Erythroblast (primary cell): ENCODE results near the gene MAPK4.
"Not testable (repeated sequence)": the region's sequence is repeated elsewhere in the genome, so short reads cannot be mapped to it uniquely, and the experiment has no call there.

Source experiments
- DNase-seq, 2 experiments: peaks; one replicate each; lab custom pipeline; 2025; lab: John Stamatoyannopoulos, UW
- GATA1 ChIP-seq: IDR thresholded peaks from 2 replicates; pipeline ENCODE4 v1.6.1; 2011; ENCODE audit warnings: low read depth, mild to moderate bottlenecking, control low read depth, low read length, moderate library complexity
- POLR2A ChIP-seq: IDR thresholded peaks from 2 replicates; pipeline ENCODE4 v1.6.1; 2011; ENCODE audit warnings: mild to moderate bottlenecking, low read length

The MAPK4 gene

DNA sequence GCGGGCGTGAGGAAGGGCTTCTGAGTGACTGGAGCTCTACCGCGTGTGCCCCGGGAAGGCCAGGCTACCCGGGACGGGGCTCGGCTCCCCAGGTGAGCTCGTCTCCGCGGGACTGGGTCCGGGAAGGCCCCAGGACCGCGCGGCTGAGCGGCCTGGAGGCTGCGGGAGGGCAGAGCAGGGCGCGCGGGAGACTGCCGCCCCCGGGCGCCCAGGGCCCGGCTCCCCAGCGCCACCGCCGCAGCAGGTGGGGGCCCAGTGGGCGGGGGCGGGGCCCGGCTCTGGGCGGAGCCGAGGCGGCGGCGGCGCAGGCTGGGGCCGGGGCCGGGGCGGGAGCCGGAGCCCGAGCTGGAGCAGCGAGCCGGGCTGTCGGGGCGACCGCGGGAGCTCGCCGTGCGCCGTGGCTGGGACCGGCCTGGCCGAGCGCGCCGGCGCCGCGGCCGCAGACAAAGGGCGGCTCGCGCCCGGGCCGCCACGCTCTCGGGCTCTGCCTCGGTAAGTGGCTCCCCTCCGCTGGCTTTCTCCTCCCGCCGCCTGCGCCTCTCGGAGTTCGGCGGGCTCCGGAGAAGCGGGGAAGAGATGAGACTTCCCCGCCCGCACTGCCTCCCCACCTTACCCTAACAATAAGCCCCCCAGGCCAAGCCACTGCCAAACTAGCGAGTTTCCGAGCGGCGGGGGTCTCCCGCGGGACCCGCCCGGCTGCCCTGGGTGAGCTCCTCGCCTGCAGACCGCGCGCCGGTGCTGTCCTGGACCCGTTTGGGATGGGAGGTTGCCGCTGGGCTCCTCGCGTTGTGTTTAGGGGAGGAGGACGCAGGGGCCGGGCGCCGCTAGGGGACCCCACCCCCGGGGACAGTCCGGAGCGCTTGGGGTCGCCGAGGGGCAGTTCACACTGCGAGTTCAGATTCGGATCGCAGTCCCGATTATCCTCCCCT, at the start of gene MAPK4:
MAPK4 (plus strand) TSS at position 336 of the 929 bp plus-strand sequence. CDS start 103,872 bp downstream, outside the sequence.
- DNase-seq = peak; percentile 20 to 34
- no peak for TF ChIP-seq POLR2A
- TF ChIP-seq GATA1 = no peak

DNA sequence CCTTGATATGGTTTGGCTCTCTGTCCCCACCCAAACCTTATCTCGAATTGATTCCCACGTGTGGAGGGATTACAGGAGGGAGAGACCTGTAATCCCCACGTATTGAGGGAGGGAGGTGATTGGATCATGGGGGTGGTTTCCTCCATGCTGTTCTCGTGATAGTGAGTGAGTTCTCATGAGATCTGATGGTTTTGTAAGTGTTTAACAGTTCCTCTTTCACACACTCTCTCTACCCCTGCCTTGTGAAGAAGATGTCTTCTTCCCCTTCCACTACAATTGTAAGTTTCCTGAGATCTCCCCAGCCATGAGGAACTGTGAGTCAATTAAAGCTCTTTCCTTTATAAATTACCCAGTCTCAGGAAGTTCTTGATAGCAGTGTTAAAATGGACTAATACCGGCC, 42.6 kb upstream of the MAPK4 start:
- not testable (repeated sequence) for DNase-seq

DNA sequence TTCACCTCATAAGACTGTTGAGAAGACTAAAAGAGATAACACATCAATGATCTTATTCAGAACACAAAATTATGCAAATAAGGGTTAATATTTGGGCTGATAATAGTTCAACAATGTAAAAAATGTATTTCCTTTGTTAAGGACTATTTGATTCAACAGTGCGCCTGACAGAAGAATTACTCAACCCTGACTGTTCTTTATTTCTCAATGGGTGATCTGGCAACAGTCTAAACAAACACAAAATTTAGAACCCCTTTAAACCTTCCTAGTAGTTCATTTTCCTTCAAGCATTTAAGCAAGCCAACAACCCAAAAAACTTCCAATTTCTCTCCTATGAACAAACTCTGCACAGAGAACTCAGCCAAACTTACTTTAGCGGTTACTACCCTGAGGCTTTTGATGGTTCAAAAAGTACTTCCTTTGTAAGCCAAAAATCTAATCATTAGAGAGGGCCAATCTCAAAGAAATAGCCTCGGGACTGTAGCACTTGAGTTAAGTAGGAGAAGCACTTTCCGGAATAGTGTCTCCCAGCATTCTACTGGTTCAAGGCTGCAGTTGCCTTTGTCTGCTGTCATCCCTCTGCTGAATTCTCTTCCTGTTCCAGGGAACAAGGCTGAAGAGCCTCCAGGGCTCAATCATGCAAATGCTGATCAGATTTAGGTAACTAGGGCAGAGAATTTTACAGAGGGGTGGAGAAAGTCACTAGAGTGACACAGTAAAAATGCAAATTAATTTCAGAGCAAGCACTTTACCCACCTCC, 40.9 kb upstream of the MAPK4 start:
- TF ChIP-seq POLR2A (no peak), GATA1 (no peak)
- no peak for DNase-seq

DNA sequence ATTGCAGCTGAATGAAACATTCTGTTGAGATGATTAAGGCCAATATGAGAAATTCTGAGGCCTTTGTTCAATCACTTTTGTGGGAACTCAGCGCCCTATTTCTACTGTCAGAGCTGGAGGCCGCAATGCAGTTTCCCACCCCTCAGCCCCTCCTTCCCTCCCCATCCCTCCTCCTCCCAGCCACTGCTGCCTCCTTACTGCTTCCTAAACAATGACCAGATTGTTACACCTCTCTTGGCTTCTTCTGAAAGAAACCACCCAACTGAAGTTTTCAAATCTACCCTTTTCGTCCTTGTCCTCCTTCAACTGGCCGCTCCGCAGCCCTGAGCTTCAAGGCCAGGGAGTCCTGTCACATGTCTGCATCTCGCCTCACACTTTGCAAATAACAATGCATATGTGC, 36.7 kb upstream of the MAPK4 start:
- no peak for DNase-seq
- TF ChIP-seq POLR2A (no peak), GATA1 (no peak)

DNA sequence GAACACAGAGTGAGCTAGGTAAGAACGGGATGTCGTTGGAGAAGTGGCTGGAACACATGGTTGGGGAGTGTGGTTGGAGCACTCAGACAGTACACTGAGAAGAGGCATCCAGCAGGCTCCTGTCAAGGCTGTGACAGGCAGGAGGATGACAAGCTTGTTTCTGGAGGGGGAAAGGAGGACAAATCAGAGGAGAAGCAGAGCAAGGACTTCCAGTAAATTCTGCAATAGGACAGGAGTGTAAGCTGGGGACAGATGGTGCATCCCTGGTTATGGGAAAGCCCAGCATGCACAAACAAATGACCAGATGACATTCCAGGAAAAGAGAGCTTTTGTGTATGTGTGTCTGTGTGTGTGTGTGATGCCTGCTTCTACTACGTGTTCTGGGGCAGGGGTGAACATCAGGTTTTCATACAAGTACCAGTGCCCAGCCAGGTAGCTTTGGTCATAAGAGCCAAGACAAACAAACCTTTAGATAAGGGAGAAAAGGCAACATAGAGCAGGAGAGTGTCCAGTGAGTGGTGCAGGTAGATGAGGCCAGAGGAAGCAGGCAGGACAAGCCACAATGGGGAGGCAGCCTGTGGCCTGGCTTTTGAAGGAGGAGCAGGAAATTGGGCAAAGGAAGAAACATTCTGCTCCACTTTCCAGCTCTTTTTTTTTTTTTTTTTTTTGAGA, 32.1 kb upstream of the MAPK4 start:
- TF ChIP-seq GATA1 (no peak), POLR2A (no peak)
- DNase-seq = no peak

DNA sequence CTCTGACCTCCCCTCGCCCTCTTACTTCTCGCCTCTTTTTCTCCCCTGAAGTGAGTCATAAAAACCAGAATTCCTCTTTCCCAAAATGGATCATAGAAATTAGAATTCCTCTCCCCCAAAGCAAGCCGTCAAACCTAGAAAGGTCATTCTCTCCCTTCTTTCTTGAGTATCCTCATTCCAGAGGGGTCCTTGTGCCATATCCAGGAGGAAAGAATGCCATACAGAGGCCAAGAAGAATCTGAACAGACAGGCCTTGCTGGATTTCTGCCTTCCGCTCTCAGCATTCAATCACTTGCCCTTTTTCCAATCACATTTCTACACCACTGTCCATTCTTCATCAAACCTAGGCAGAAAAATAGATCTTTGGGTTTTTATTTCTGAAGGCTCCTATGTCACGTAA, 31.1 kb upstream of the MAPK4 start:
- no peak for TF ChIP-seq GATA1
- no peak for TF ChIP-seq POLR2A
- no peak for DNase-seq

DNA sequence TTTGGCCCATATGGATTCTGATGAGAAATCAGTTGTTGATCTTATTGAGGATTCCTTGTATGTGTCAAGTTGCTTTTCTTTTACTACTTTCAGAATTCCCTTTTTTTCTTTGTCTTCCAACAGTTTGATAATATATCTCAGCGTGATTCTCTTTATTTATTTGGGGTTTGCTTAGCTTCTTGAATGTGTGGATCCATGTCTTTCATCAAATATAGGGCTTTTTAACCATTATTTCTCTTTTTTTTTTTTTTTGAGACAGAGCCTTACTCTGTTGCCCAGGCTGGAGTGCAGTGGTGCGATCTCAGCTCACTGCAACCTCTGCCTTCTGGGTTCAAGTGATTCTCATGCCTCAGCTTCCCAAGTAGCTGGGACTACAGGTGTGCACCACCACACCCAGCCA, 26.1 kb upstream of the MAPK4 start:
- DNase-seq = not testable (repeated sequence)

DNA sequence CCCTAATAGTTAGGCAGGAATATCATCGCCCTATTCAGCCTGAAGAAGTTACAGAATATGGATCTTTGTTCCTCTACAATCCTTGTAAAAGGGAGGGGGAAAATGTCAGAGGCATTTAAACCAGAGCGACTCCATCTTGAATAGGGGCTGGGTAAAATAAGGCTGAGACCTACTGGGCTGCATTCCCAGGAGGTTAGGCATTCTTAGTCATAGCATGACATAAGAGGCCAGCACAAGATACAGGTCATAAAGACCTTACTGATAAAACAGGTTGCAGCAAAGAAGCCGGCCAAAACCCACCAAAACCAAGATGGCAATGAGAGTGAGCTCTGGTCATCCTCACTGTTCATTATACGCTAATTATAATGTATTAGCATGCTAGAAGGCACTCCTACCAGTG, 15.4 kb upstream of the MAPK4 start:
- DNase-seq = not testable (repeated sequence)

DNA sequence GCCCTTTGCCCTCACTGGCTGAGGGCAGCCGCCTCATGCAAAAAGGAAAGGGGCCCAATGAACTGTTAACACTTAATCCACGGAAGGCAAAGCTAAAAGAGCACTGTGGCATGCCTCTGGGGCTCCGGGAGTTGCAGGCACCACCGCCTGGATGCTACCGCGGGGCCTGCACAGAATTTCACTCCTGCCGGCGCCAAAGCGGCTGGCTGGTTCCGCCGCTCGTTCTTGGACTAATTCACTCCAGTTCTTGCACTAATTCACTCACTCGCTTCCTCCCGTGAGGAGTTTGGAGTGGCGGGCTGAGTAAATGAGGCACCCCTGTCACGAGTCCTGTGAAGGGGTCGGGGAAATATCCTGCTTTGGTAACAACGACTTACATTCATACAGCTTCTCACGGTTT, 14.0 kb upstream of the MAPK4 start:
- DNase-seq = no peak
- TF ChIP-seq POLR2A (no peak), GATA1 (no peak)

DNA sequence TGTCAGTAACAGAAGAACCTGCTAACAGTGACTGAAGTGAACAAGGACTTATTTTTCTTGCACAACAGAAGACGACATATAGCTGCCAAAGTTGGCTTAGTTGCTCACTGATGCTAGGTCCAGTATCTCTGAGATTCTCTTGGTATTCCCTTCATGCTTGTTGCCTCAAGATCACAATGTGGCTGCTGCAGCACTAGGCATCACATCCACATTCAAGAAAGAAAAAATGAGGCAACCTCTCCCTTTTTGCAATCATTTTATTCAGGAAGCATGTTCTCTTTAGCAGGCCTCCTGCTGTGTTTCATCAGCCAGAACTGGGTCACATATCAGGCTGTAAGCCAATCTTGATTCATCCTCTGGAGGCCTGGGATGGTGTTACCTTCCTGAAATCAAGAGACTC, 11.7 kb upstream of the MAPK4 start:
- no peak for DNase-seq
- TF ChIP-seq POLR2A (no peak), GATA1 (no peak)

DNA sequence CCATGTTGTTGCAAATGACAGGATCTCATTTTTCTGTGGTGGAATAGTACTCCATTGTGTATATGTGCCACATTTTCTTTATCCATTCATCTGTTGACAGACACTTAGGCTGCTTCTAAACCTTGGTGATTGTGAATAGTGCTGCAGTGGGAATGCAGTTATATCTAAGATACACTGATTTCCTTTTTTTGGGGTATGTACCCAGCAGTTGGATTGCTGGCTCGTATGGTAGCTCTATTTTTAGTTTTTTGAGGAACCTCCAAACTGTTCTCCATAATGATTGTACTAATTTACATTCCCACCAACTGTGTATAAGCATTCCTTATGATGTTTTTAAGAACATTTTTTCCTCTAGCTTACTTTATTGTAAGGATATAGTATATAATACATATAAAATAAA, 8.2 kb upstream of the MAPK4 start:
- not testable (repeated sequence) for DNase-seq

DNA sequence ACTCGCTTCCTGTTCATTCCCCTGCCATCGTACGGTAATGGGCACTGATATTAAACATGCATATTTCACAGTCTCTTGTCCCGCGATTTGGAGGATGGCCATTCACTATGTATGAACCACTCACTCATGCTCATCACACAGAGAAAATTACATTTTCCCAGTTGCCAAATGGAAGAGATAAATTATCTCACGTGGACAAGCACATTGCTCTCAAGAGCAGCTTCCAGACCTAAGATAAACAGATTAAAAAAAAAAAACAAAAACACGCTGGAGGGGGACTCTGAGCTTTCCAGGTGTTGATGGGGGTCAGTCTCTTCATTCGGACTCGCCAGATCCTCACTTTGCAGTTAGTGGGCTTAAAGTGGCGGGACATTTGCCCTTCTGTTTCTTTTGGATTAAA, 1.7 kb upstream of the MAPK4 start:
- TF ChIP-seq POLR2A (no peak), GATA1 (no peak)
- DNase-seq = no peak

DNA sequence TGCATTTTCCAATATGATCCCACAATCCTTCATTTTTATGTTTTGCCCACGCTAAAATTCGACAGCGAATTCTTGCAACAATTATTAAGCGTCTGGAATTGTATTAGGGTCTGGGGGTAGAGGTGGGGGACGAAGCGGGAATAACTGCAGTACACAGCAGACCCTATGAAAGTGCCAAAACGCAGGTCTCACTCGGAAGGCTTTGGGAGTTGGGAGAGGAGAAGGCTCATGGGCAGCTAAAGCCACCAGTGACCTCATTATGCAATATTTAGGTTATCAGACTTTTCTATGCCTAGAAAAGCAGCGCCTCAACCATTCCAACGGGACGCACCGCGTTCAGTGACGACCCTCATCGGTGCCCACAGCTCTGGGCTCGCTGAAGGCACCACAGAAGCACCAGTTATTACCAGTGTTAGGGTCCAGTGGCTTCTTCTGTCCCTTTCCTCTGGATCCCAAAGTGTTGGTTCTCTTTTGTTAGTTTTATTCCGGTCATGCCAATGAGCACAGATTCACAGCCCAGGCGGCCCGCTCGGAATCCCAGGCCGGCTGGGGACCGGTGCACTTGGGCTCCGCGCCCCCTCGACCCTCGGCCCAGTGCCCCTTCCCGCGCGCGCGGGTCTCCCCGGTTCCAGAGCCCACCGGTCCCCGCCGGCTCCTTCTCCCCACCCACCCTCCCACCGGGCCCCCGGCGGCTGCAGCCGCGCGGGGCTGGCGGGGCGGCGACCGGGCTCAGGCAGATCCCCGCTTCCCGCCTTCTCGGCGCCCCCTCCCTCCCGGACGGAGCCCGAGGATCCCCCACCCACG, 737 bp upstream of the MAPK4 start:
- TF ChIP-seq POLR2A (no peak), GATA1 (no peak)
- no peak for DNase-seq
